NCI-H1092 treated with DMSO at 0.1 percent for 48 hours (cell line): ENCODE results near the gene ZNF263.

Source experiments
- DNase-seq: peaks from one replicate; lab custom pipeline; 2025; lab: John Stamatoyannopoulos, UW

Gene ZNF263

GRCh38 chr16:3282730-3283542, at the start of gene ZNF263:
ZNF263 (plus strand) TSS chr16:3283491; CDS start chr16:3283819, 328 bp downstream.
- peak; percentile 98 for DNase-seq

- no peak for DNase-seq
These were observed 48.8 kb upstream of the ZNF263 start for GRCh38 chr16:3234543-3234856.

DNA sequence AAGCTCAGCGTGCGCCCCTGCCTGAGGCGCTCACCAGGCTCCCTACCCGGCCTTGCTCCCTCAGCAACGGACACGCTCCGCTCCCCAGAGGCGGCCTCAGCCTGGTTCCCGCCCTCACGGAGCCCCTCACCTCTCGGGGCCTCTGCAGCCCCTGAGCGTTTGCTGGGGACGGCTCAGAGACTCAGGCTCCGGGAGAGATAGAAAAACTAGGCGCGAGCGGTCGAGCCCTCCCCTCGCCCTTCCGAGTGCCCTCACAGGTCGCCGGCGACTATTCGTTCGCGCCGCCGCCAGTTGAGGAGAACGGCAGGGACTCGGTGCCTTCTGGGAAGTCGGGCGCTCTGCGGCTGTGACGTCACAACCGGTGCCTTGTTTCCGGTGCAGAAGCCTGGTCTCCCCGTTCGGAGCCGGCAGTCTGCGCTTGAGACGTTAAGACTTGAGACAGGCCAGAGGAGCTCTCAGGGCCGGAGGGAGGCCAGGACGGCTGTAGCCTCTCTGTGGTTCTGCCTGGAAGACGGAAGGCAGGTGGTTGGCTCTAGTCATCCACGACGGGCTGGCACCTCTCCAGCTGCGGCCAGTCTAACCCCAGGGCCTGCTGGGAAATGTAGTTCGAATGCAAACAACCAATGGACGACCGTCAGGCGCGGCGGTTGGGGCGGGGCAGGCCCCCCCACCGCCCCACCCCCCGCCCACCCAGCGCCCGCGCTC, 48.3 kb upstream of the ZNF263 start, which contains the start of gene ZNF200:
ZNF200 (minus strand) TSS at position 302 of the 705 bp plus-strand sequence. CDS start 1,403 bp downstream, outside the sequence.
- peak; percentile 93 for DNase-seq

GRCh38 chr16:3235856-3236669, 47.2 kb upstream of the ZNF263 start:
- DNase-seq: no peak

DNA sequence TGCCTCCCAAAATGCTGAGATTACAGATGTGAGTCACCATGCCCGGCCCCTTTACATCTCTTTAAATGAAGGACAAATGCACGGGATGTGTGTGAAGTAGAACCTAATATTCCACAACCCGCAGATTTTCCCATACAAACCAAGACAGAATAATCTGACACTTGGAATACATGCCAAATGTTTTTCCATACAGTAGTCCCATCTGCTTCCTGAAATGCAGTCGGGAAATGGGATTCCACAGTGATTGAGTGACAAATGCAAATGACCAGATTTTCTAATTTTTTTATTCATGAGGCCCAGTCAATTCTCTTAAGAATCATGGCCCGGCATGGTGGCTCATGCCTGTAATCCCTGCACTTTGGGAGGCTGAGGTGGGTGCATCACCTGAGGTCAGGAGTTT, 41.5 kb upstream of the ZNF263 start:
- DNase-seq: no peak

- no peak for DNase-seq
These were observed 40.6 kb upstream of the ZNF263 start for GRCh38 chr16:3242709-3243108.

DNA sequence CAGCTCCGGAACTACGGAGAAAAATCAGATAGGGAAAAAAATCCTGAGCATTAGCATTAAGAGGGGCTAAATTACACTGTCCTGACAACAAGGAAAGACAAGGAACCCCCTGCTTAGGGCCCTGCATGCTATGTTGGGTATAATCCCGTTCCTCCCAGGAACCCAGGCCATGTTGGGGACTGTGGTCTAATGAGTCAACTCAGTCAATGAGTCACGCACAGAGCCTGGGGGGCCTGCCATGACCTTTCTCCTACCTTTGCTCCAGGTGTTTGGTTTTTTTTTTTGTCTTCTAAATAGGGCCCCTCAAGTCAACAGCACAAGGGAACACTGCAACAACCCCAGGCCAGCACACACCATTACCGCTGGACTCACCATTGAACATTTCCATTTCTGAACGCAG, 39.4 kb upstream of the ZNF263 start:
- DNase-seq: no peak

- DNase-seq: no peak
These were observed 37.3 kb upstream of the ZNF263 start for GRCh38 chr16:3246002-3246401.

DNA sequence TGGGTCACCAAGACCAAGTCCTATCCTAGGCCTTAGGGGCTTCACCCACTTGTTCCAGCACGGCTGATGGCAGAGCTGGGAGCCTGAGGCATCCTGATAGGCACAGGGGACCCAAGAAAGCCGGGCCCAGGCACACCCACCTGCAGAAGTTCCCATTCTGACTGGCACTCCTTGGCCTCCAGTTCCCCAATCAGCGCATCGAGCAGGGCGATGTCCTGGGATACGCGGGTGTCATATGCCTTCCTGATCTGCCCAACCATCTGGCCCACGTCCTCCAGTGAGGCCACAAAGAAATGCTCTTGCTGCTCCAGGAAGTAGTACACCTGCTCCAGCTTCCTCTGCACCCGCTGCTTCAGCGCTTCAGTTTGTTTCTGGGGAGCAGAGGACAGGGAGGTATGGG, 36.4 kb upstream of the ZNF263 start:
- DNase-seq: no peak

DNA sequence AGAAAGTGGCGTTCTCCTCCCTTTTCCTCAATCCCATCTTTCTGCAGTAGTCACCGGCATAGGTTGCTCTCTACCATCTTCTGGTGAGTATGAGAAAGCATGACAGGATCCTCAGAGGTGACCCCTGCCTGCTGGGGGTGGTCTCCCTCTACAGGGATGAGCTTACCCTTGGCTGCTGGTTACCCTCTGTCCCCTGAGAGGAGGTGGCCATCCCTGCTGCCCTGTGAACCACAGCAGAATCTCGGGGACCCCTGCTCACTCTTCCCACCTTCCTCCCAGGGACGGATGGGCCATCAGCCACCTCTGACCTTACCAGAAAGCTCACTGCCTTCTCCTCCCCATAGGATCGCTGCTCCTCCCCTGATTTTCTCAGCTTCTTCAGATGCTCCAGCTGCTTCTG, 34.7 kb upstream of the ZNF263 start:
- DNase-seq: no peak

GRCh38 chr16:3249020-3249419, 34.3 kb upstream of the ZNF263 start:
- no peak for DNase-seq

DNA sequence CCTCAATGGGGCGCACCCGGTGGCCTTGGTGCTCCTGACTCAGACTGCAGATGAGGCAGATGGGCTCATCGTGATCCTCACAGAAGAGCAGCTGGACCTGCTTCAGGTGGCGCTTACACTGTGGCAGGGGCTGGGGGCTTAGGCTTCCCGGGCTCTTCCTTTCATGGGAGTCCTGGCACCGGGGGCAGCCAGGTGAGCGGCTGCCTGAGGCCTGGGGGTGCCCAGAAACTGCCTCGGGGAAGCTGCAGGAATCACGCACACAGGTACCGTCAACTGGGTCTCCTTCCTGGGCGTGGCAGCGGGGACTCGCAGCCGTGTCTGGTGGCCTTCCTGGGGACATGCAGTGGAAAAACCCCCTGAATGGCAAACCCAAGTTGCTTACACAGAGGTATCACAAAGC, 33.8 kb upstream of the ZNF263 start:
- DNase-seq: no peak

GRCh38 chr16:3252967-3253366, 30.3 kb upstream of the ZNF263 start:
- no peak for DNase-seq

- no peak for DNase-seq
These were observed 29.0 kb upstream of the ZNF263 start for GRCh38 chr16:3254309-3254708.

DNA sequence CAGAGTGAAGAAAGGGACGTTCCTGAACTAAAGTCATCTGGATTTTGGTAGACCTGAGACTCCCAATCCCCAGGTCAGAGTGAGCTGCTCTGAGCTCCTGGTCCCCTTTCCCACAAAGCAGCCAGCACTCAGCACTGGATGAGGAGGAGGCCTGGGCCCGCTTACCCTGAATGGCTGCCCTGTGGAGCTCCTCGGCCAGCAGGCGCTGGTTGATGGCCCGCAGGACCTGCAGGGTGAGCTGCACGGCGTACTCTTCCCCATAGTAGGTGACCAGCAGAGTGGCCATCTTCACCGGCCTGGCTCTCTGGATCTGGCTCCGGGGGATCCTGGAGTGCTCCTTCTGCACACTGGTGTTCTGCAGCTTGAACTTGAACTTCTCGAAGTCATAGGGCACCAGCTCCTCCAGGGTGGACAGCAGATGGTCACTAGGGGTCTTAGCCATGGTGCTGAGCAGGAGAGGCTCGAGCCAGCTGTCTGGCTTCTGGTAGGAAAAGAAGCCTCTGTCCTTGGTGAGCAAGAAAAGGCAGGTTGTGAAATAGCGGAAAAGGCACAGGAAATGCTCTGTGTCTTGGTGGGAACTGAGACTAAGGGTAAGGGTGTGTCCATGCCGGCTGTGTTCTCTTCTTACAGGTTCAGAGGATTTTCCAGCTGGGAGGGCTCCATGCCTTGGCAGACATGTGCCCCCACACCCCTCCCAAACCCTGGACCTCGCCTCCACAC, 27.0 kb upstream of the ZNF263 start, which contains the start of gene MEFV:
MEFV (minus strand) TSS at position 488 of the 720 bp plus-strand sequence; CDS start at position 442, 46 bp downstream.
- DNase-seq: no peak

- no peak for DNase-seq
These were observed 26.3 kb upstream of the ZNF263 start for GRCh38 chr16:3256866-3257465.

- no peak for DNase-seq
These were observed 23.5 kb upstream of the ZNF263 start for GRCh38 chr16:3259836-3260235.

DNA sequence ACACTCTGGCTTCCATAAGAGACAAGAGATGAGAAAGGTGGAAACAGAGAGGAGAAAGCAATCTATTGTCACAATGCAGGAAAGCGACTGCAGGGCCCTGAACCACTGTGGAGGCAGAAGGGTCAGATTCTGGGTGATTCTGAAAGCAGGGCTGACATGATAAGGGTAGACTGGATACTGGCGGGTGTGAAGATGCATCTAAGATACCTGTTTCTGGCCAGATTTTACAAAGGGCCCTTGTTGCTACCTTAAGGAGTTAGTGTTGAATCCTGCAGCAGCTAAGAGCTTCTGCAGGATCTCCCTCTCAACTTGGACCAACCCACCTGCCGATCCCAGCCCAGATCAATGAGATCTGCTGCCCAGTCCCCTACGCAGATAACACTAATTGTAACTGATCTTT, 20.8 kb upstream of the ZNF263 start:
- DNase-seq: no peak

DNA sequence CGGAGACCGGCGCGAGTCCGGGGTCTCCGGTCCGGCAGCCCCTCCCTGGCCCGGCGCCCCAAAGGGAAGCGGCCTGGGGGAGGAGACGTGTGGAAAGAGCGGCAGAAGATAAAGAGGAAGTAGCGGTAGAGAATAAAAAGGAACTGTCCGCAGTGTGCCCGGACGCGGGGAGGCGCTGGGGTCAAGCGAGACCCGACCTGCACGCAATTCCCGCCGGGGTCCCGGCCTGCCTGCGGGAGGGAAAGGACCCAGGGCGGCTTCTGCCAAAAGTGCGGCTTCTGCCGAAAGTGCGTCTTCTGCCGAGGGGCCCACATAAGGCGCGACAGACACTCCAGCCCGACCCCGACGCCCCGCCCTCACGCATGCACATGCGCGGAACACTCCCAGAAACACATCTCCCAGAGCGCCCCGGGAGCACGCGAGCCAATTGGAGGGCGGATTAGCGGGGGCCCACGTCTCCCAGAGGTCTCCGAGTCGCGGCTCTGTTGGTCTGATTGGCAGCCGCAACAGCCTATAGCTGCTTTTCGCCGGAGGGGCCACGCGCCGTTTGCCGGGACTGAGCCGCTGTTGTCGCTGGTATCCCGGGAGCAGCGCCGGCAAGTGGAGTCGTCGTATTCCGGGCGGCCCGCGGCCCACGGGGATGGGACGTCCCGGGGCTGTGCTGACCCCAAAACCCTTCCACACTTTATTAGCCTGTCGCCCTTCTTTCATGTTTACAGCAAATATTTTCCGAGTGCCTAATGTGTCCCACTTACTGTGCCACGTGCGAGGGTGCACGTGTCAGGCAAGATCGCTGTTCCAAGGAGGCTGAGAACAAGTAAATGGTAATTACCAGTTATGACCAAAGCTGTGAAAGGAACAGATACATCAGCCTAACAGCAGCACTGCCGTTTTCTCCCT, 18.9 kb upstream of the ZNF263 start:
- DNase-seq: peak; percentile 97

GRCh38 chr16:3266873-3267537, 16.3 kb upstream of the ZNF263 start:
- DNase-seq: peak; percentile 36
